Measurements from ENCODE around the gene CPA1.

Gene CPA1

DNA sequence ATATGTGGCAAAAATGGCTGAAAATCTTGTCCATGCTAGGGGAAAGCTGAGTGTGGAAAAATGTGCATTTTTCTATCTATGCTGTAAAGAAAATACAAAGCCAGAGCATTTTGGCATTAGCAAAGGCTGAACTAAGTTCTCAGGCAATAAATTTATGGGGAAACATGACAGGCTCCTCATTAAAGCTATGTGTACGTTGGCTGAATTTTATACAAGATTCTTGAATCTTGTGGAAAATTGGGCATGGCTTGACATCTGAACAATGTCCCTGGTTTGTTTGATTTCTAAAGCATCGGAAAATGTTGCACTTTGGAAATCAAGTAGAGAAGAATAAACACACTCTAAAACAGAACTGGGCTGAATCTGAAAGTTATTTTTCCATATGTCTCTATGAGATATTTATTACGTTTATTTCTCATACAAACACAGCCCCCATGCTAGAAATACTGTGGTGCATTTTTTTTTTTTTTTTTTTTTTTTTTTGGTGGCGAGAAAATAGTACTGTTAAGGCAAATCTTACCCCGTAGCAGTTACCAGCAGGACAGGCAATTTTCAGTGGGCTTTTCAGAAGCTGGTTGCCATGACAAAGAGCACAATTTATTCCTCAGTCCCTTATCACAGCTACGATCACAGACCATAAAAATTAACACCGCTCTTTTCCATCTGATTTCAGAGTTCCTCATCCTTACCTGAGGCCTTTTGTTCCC is 16.9 kb downstream of the CPA1 start:
- DNase-seq: no peak

DNA sequence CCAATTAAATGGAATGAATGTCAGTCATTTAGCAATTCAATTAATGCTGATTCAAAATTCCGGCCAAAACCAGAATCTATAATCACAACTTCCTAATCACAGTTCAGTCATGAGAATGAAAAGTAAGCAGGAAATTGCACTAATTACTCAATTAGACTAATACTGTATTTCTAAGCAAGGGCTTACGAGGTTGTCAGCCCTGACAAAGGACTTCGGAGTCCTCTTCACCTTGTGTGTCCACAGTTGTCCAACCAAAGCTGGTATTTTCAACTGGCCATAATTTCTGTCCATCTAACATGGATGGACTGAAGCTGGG is 17.4 kb downstream of the CPA1 start:
- no peak for DNase-seq

DNA sequence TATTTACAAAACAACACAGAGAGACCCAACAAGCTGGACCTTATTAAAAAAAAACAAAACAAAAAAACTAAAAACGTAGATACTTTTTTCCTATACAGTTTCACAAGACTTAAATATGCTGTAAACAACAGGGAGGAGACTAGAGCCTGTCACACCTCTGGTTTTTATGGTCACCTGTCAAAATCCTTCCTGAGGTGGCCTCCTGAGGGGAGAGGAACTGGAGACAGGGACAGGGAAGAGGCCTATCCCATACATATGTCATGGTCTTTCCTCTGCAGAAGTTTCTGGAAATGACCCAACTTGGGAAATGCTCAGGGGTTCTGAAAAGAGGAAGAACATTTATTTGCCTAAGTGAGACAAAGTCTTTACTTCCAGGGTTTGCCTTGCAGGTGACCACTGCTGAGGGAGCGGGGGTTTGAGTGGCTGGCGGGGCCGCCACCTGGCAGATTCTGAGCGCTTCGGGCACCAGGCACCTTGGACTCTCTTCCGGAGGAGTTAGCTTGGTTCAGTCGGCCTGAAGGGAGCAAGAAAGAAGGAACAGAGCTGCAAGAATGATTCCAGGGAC is 18.3 kb downstream of the CPA1 start:
- DNase-seq: no peak

DNA sequence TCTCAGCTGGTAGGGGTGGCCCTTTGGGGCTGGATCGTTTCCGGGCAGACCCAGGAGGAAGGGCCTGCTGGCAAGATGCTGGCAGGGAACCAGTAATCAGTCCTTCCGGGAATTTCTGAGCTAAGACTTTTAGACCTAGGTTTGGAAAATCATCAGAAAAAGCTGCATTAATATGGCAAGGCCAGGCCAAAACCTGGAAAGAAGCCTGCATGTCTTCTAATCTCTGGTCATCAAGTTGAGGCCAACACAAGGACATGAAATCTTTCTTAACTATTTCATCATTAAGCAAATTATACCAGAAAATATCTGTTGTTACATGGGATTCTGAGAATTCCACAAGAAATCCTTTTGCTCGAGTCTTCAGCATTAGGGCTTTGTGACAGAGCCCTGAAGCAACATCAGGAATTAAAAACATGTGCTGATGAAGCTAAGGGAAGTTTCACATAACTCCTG is 19.9 kb downstream of the CPA1 start:
- DNase-seq: no peak

DNA sequence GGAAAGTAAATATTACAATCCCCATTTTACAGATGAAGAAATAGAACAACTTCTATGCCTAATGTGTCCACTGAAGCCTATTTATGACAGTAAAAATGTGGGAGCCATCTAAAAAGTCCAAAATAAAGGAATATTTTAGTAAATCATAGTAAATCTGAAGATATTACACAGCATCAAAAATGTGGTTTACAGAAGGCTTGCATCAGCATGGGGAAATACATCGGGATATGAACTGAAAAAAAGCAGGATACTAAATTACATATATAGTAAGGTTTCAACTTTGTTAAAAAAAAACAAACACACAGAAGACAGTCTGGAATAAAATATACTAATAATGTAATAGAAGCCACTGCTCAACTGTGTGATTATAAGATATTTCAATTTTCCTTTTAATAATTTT is 20.8 kb downstream of the CPA1 start:
- no peak for DNase-seq

DNA sequence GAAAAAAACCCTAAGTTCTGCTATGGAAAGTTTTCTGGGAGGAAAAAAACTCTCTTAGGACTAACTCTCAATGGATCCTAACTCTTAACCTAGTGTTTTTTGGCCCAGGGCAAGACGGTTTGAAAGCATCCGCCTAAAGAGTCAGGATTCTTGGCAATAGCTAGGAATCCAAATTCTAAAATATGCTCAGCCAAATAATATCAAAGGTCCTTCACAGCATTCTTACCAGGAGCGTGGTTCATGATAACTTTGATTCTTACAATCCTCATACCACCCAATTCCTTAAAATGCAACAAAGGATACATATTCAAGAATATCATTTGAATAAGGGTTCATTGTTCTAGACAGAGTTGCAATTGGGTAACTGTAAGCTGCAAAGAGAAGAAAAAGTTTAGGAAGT is 21.3 kb downstream of the CPA1 start:
- no peak for DNase-seq

- DNase-seq: no peak
Observed at GRCh38 chr7:130405003-130405402, 24.7 kb downstream of the CPA1 start.

DNA sequence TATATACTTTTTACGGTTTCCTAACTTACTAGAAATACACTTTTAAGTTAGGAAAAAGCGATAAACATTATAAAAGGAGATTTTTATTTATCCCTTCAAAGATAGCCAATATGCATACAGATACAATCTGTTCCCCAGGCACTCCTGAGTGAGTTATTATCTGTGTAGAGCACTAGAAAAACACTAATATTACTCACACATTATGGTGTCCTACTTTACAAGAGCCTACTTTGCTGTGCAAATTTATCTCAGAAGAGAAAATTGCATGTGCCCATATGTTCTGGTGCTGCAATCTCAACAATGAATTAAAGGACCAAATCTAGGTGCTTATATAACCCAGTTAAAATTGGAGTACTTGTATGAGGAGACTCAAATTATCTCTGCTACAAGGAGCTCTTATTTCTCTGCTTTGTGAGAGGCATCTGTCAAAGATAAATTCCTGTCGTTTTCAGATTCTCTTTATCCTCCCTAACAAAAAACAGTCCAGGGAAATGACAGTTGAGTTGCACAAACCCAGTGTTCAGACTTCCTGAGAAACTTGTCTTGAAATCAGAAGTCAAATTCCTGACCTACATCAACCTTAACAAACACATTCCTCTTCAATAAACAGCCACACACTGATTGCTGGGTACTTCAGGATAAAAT is 28.9 kb downstream of the CPA1 start:
- DNase-seq: no peak

DNA sequence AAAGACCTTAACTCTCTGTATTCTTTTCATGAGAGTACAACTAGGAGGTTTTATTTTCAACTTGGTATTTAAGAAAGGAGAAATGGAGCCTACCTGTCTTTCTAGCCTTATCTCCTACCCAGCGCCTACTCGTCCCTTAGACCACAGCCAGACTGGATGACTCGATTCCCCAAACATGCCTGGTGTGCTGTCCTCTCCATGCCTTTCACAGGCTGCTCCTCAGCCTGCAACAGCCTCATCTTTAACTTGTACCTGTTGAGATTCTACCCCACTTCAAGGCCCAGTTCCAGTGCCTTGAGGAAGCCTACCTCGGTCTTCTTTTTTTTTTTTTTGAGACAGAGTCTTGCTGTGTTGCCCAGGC is 29.4 kb downstream of the CPA1 start:
- DNase-seq: no peak

GRCh38 chr7:130410868-130411541 is 30.7 kb downstream of the CPA1 start:
- no peak for DNase-seq

DNA sequence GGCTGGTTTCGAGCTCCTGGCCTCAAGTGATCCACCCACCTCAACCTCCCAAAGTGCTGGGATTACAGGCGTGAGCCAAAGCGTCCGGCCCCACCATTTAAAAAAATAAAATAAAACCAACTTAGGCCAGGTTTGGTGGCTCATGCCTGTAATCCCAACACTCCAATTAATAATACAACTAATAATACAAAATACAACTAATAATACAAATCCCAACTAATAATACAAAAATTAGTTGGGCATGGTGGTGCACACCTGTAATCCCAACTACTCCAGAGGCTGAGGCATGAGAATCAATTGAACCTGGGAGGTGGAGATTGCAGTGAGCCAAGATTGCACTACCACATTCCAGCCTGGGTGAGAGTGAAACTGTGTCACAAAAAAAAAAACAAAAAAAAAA is 32.9 kb downstream of the CPA1 start:
- no peak for DNase-seq

DNA sequence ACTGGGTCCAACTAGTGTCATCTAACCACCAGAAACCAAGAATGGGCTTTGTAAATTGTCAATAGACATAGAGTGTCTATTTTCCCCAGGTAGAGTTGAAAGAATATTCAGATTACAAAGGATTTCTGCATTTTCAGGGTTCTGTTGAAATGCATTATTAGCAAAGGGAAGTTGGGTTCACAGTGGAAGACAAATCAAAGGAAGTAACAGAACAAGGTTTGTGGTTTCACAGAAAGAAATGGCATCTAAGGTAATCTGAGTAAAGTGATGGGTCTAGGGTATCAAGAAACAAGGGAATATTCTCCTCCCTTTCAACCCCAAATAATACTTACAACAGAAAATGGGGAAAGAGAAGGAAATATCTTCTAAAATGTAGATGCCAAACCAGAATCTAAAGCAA is 34.7 kb downstream of the CPA1 start:
- DNase-seq: no peak

- no peak for DNase-seq
Observed at GRCh38 chr7:130417213-130417612, 36.9 kb downstream of the CPA1 start.

- no peak for DNase-seq
Observed at GRCh38 chr7:130418306-130418705, 38.0 kb downstream of the CPA1 start.

DNA sequence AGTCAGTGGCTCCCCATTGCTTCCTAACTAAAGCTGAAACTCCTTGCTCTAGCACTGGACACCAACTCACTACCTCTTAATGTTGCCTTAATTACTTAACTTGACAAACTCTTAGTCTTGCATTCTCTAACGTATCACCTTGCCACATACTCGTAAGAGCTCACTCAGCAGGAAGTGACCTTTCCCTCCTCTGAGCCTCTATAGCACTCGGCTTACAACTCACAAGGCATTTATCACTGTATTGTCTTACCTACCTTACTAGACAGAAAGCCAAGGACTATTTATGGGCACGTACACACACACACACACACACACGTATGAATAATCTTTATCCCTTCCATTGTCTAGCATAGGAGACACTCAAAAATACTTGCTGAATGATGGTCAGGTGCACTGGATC is 39.4 kb downstream of the CPA1 start:
- no peak for DNase-seq

- DNase-seq: no peak
Observed at GRCh38 chr7:130420943-130421578, 40.8 kb downstream of the CPA1 start.

DNA sequence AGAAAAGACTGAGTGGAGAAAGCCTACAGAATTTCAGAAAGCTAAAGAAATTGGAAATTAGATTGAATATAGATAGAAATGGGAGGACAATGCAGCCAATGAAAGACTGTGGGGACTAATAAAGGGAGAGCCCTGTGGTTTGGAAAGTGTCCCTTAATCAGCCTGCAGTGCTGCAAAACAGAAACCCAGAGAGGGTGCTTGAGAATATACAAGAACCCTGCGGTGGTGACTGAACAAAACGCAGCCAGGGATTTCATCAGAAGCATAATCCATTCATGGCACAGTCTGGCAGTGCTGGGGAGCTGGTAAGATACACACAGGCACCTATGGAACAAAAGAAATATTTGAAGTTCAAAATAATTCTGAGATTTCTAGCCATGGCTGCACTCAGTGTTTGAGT is 41.4 kb downstream of the CPA1 start:
- no peak for DNase-seq

DNA sequence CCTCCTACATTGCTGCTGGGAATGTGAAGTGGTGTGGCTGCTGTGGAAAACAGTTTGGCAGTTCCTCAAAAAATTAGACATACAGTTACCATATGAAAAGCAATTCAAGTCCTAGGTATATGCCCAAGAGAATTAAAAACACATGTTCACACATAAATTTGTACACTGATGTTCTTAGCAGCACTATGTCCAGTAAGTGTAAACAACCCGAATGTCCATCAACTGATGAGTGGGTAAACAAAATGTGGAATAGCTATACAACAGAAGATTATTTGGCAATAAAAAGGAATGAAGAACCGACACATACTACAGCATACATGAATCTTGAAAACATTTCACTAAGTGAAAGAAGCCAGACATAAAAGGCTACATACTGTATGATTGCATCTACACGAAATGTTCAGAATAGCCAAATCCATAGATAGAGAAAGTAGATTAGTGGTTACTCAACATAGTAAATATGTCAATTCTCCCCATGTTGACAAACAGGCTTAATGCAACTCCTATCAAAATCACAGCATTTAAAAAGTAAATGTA is 43.3 kb downstream of the CPA1 start:
- no peak for DNase-seq

DNA sequence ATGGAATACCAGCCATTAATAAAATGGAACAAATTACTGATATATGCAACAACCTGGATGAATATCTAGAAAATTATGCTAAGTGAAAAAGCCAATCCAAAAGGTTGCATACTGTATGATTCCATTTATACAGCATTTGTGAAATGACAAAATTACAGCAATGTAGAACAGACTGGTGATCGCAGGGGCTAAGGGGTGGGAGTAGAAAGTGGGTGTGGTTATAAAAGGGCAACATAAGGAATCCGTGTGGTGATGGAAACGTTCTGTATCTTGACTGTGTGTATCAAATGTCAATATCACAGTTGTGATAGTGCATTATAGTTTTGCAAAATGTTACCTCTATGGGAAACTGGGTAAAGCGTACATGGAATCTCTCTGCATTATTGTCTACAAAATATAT is 45.5 kb downstream of the CPA1 start:
- no peak for DNase-seq

- DNase-seq: no peak
Observed at GRCh38 chr7:130426564-130426963, 46.3 kb downstream of the CPA1 start.

- DNase-seq: no peak
Observed at GRCh38 chr7:130429019-130429418, 48.7 kb downstream of the CPA1 start.

DNA sequence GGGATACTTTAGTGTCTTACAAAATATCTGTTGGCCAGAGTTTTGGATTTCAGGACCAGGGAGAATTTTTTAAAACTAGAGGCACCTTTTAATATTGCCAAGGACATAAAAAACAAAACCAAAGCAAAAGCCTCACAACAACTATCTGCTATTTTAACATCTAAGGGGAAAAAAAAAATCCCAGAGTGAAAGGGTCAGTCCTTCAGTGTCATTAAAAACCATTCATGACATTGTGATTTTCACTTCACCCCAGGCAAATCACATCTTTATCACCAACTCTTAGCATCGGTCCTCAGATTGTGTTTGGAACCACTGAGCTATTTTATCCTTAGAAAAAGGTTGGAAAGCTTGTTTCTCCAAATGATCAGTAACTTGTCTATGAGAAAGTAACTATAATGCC is 49.8 kb downstream of the CPA1 start:
- DNase-seq: no peak

DNA sequence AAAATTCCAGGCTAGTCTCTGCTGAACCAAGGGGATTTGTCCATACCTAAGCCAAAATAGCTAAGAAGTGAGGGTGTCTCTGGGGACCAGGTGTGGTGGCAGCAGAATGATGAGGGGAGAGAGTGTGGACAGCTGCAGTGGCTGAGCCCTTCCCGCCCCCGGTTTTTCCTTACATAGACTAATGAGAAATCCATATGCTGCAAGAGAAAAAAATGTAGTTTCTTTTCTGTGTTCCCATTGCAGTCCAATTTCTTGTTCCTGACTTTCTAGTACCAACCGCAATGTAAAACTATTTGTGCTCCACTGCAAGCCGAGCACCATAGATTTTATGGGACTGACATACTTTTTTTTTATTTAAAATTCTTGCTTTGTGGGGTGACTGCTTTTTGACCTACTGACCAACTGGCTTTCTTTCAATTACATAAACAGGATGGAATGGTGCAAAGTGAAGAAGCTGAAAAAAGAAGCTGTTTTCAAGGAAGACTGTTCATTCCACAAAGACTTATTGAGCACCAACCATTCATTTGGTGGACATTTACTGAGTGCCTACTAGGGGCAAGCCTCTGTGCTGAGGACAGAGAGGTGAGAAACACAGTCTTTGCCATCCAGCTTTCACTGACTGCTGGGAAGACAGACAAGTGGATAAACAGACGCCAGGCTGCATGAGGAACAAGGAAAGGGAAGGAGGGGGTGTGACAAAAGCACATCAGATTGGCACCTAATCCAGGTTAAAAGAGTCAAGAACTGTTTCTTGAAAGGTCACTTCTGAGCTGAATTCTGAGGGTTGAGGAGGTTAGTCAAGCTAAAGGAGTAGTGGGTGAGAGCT is 50.8 kb downstream of the CPA1 start:
- DNase-seq: no peak
